Neural cell (in vitro differentiated cells): ENCODE measurements around the gene FHIT.

ENCODE experiments used
- CTCF ChIP-seq: fragments of 450-650 bp; IDR thresholded peaks from 2 replicates; pipeline ENCODE4 v1.5.1; 2014; ENCODE audit warnings: antibody characterized with exemption, mild to moderate bottlenecking, moderate library complexity; ENCODE audit not compliant: poor library complexity, severe bottlenecking
- EP300 ChIP-seq: fragments of 450-650 bp; conservative IDR thresholded peaks from 2 replicates; pipeline ENCODE4 v1.6.1; 2014; ENCODE audit warnings: antibody characterized with exemption, mild to moderate bottlenecking, moderate library complexity; ENCODE audit not compliant: poor library complexity, severe bottlenecking
- EZH2 ChIP-seq: fragments of 200-600, 300-800 bp; shearing (Covaris generic), sonication (generic); IDR thresholded peaks from 2 replicates; pipeline ENCODE4 v1.6.1; 2014; ENCODE audit warnings: antibody characterized with exemption, low read length, borderline replicate concordance, mild to moderate bottlenecking; ENCODE audit not compliant: insufficient read depth, poor library complexity, severe bottlenecking
- MXI1 ChIP-seq: fragments of 450-650 bp; conservative IDR thresholded peaks from 2 replicates; pipeline ENCODE4 v1.6.1; 2014; ENCODE audit warnings: antibody characterized with exemption, mild to moderate bottlenecking; ENCODE audit not compliant: poor library complexity, severe bottlenecking
- POLR2AphosphoS5 ChIP-seq: IDR thresholded peaks from 2 replicates; pipeline ENCODE4 v1.6.1; 2012
- RAD21 ChIP-seq: fragments of 450-650 bp; conservative IDR thresholded peaks from 2 replicates; pipeline ENCODE4 v1.6.1; 2014; ENCODE audit warnings: antibody characterized with exemption, mild to moderate bottlenecking, moderate library complexity
- REST ChIP-seq: IDR thresholded peaks from 2 replicates; pipeline ENCODE4 v1.6.1; 2012; ENCODE audit warnings: borderline replicate concordance
- SMC3 ChIP-seq: fragments of 450-650 bp; conservative IDR thresholded peaks from 2 replicates; pipeline ENCODE4 v1.6.1; 2014; ENCODE audit warnings: antibody characterized with exemption, mild to moderate bottlenecking, moderate library complexity; ENCODE audit not compliant: poor library complexity
- TAF1 ChIP-seq: IDR thresholded peaks from 2 replicates; pipeline ENCODE4 v1.6.1; 2012; ENCODE audit warnings: low read depth

GRCh38 chr3:60325610-60326170 lies 925.6 kb downstream of the FHIT start:
- TF ChIP-seq CTCF (no peak), EP300 (no peak), EZH2 (no peak), REST (no peak), POLR2AphosphoS5 (no peak), TAF1 (no peak), MXI1 (no peak), SMC3 (no peak), RAD21 (no peak)
